NCI-H748 (cell line): ENCODE data around the gene ZNF438.
"Not testable (repeated sequence)": the region's sequence is repeated elsewhere in the genome, so short reads cannot be mapped to it uniquely, and the experiment has no call there.

ENCODE experiments used
- DNase-seq: peaks from one replicate; lab custom pipeline; 2025; ENCODE audit not compliant: unreplicated experiment; lab: John Stamatoyannopoulos, UW

The ZNF438 gene

DNA sequence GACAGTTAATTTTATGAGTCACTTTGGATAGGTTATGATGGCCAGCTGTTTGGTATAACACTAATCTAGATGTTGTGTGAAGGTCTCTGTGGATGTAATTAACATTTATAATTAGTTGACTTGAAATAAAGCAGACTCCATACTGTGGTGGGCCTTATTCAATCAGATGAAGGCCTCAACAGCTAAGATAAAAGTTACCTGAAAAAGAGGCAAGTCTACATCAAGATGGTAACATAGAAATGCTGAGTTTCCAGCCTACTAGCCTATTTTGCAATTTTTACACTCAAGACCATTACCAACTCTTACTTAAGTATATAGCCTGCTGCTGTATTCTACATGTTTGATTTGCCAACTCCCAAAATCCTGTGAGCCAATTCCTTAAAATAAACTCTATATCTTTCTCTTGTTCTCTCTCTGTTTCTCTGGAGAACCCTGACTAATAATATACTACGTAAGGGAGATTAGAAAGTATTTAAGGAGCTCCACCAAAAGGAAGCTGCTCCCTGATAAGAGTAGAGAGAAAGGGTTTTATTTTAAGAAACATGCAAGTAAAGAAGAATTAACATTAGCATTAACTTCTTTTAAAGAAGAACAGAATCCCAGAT, 42.7 kb downstream of the ZNF438 start:
- no peak for DNase-seq

DNA sequence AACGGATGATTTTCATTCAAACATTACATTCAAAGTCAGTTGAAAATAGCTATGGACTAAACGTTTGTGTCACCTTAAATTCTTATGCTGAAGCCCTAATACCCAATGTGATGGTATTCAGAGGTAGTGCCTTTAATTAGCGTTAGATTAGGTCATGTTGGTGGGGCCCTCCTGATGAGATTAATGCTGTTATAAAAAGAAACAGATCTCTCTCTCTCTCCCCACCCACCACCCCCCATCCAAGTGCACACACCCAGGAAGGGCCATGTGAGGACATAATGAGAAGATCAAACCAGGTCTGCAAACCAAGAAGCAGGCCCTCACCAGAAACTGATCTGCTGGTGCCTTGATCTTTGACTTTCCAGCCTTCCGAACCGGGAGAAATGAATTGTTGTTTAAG, 44.2 kb downstream of the ZNF438 start:
- no peak for DNase-seq

DNA sequence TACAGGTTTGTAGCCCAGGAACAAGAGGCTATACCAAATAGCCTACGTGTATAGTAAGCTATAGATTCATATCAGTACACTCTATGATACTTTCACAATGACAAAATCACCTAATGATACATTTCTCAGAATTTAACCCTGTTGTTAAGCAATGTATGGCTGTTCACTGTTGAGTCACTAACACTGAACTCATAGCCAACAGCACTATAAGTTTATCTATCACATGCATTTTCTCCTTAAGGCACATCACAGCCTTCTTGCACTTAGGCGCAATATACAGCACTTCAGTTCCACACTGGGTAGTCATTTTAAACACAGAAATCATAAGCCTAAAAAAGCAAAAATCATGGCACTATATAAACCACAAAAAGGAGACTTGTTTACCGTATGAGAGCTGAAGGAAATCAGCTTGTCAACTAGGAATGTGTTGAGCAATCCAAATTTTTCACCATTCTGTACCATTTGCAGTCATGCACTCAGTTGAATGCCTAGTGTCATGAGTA, 45.6 kb downstream of the ZNF438 start:
- no peak for DNase-seq

DNA sequence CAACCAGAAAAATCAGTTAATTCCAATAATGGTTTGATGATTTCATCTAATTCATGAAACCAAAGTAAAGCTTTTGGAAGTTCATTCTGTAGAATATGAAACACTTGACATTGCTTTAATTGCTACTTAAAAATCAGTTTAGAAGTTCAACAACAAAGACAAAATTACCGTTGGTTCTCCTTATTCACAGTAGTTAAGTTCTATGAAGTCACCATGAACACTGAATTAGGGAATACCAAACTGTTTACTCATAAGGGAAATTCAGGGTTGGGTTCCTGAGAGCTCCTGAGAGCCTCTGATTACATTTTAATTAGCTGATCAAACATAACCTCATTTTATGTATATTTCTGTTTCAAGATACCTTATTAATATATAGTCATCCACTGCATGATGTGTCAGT, 46.2 kb downstream of the ZNF438 start:
- DNase-seq, result peak; percentile 9

DNA sequence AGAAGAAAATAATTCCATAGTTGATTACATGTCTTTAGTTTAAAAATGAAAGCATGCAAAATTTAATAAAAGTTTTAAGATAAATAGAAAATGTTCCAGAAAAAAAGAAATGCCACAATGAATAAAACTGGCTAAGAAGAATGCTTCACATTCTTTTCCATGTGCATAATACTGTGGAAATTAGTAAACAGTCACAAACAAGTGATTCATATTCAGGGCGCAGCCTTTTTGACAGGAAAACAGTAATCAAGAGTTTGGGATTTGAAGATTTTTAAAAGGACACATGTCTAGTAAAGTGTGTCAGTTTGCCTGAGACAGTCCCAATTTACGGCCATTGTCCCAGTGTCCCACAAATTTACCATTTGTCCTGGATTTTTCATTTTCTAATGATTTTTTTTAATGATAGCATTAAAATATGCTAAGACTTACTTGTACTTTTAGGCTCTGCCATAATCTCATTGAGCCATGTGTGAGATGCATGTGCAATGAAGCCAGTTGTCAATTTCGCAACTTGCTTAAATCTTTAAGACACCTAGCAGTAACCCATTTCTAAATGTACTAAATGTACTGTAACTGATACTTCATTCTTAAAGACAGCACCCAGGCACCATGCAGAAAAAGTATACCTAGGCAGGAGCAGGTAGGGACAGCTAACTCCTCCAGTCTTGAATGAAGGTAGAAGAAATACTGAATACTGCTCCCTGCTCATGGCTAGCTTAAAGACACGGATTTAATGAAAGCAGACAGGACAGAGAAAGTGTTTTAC, 46.9 kb downstream of the ZNF438 start:
- DNase-seq, result no peak

DNA sequence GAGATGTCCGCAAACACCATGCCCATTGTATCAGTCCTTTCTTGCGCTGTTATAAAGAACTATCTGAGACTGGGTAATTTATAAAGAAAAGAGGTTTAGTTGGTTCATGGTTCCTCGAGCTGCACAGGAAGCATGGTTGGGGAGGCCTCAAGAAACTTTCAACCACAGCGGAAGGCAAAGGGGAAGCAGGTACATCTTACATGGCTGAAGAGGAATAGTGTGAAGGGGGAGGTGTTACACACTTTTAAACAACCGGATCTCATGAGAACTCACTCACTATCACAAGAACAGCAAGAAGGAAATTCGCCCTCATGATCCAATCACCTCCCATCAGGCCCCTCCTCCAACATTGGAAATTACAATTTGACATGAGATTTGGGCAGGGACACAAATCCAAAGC, 48.5 kb downstream of the ZNF438 start:
- DNase-seq, result not testable (repeated sequence)

DNA sequence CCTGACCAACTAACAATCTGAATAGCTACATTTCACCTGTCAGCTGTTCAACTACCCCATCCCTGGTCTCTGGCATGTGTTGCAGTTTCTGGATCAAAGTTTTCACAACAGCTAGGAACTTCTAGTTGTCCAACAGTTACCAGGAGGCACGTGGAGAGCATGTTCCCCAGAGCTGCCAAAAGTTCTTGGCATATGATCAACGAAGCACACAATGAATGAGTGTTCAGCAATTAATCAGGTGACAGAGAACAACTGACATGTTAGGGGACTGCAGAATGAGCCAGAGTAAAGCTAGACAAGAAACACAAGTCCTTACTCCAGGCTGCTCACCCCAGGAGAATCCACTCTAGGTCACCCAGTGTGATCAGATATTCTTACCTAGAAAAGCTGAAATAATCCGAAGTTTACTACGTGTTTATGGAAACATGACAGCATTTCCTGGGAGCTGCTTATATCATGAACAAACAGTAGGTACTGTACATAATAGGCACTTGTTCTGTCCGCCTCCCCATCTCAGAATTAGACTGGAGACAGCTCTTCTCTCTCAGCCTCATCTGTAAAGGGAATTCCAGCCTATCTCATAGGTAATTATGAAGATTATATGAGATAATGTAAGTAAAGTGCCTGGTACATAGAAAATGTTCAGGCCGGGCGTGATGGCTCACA, 50.6 kb downstream of the ZNF438 start:
- DNase-seq, result peak; percentile 2

DNA sequence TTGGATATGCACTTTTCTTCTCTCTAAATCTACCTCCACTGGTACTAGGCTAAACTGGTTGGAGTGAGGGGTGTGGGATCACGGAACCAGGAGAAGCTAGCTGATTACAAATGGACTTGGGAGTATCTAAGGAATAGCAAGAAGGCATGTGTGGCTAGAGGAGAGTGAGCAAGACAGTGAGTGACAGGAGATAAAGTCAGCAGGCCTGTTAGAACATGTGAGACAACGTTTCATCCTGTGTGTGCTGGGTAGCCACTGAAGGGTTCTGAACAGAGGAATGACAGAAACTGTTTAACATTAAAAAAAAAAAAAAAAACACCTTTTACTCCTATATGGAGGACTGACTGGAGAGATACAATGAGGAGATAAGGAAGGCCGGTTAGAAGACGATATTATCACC, 51.7 kb downstream of the ZNF438 start:
- DNase-seq, result no peak

DNA sequence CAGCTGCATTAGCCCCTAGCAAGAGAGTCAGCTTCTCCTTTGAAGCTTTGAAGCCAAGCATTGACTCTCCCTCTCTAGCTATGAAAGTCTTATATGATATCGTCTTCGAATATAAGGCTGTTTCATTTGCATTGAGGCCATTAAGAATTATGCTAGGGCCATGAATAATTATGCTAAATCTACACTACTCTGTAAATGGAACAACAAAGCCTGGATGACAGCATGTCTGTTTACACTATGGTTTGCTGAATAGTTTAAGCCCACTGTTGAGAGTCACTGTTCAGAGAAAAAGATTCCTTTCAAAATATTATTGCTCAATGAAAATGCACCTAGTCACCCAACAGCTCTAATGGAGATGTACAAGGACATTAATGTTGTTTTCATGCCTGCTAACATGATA, 52.8 kb downstream of the ZNF438 start:
- no peak for DNase-seq

DNA sequence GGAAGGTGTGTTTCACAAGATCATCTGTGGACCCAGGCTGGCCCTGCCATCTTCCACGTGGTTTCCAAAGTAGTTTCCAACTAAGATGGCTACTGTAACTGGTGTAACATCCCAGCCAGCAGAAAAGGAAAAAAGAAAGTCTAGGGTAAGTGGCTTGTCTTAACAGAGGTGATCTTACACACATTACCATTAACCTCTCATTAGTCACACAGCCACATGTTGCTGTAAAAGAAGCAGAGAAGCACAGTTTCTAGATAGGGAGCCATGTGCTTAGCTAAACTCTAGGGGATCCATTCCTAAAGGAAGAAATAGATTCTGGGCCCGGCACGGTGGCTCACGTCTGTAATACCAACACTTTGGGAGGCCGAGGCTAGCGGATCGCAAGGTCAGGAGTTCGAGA, 54.3 kb downstream of the ZNF438 start:
- DNase-seq, result no peak

DNA sequence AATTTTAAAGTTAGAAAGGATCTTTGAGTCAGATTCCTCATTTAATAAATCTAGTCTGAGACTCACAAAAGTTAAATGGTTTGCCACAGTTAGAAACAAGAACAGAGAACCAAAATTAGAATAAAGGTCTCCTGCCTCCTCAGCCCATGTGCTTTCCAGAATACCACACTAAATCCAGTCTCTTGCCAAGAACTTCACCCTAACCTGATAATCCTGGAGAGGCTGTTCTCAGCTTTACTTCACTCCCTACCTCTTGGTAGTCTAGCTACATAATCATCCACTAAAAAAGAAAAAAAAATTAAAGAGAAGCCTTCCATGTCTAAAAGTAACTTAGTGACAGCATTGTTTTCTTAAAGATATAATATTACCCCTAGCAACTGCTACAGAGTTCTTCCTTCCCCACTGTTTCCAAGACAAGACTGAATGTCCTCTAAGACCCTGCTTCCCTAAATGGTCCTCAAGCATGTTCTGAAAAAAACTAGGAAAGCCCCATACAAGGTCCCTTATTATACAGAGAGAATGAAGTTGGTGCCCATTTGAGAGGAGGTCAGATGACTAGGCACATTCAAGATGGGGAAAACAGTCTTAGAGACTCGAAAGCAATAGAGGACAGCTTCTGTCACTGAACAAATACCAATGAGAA, 56.8 kb downstream of the ZNF438 start:
- DNase-seq, result no peak

DNA sequence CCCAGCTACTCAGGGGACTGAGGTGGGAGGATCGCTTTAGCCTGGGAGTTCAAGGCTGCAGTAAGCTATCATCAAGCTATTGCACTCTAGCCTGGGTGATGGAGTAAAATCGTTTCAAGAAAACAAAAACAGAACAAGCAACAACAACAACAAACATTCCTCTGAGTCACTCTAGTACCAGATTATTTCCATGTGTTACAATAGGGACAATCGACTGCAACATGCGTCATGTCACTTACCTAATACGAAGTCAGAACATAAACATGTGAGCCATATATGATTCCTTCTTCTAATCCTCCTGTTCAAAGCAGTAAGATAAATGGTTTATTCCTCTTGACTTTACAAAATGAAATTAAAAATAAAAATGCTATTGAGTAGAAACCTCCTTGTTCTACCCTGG, 57.3 kb downstream of the ZNF438 start:
- DNase-seq, result no peak

DNA sequence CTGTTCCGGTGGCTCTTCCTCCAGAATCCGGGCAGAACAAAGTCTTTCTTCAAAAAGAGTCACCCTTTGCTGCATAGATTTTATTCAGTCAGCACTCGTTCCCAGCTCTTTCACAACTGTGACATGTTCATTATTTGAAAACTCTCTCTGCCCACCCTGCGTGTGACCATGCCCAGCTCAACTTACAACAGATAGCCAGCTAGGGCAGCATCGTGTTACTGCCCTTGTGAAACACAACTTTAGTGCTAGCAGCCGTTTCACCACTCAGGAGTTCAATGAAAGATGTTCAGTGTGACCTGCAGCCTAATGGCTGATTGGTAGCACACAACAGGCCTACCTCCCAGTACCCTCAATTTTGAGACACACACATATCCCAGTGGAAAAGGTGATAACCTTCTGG, 57.9 kb downstream of the ZNF438 start:
- DNase-seq, result no peak

DNA sequence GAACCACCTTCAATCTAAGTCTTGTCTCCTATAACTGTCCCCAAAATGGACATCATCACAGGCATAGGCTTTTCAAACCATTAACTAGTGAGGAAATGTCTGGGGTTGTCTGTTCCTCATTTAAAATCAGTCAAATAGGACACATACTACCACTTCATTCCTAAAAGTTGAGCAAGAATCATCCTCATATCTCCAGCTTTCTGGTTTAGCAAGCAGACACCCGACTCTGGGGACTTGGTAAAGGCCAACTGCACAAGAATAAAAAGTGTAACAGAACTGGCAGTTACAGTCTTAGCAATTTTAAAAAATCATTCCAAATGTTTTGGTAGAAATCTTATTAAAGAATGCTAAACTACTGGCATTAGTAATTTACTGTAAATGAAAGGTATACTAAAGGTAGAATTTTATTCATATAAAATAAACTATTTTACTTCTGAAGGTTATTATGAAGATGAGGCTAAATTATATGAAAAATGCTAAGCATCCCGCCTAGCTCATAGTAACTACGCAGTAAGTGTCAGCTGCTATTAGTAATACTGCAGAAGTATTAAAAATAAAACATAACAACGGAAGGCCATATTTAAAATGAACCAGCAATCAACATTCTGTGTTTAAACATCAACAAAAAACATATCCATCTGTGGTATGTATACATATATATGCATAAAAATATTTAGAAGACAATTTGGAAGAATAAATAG, 60.8 kb downstream of the ZNF438 start:
- DNase-seq, result no peak

DNA sequence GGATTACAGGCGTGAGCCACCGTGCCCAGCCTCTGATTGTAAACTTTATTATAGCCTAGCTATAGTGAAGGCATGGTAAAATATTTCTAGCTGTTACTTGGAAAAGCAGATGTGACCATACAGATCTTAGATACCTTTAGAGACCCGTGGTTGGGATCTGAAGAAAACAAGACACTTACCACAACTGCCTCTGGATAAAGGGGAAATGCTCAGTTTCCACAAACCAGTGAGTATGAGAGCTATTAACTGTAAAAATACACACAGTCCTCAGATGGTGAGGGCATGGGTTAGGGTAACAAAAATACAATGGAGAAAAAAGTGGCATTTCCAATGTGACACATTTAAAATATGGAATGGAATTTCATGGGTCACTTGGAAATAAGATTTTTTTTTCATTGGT, 63.0 kb downstream of the ZNF438 start:
- DNase-seq, result no peak

DNA sequence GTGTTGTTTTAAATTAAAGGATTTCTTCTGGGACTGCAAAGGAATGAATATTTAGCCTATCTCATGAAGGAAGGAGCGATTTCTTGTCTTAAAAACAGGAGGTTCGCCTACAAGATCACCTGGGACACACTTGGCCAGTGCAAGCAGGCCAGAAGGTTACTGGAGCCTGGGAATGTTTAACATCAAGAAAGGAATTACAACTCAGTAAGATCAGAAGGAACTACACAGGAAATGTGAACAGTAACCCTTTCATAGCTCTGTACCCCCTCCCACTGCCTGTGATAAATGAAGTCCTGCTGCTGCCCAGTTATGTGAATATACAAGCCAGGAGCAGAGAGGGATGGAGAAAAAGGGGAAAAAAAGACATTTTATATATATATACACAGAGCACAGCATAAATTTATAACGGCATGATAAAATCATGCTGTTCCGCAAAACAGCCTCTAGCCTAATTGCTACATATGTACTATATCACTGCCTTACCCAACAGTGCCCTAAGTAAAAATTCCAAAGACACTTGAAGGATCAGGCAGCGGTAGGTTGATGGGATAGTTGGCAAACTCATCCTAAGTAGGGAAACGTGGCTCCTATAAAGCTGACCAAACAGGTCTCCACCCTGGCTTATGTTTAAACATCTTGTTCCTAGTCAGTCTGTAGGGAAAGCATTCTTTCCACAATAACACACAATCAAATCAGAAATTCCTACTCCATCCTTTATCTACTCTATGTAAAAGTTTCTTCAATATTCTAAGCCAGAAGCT, 63.8 kb downstream of the ZNF438 start:
- DNase-seq, result no peak

DNA sequence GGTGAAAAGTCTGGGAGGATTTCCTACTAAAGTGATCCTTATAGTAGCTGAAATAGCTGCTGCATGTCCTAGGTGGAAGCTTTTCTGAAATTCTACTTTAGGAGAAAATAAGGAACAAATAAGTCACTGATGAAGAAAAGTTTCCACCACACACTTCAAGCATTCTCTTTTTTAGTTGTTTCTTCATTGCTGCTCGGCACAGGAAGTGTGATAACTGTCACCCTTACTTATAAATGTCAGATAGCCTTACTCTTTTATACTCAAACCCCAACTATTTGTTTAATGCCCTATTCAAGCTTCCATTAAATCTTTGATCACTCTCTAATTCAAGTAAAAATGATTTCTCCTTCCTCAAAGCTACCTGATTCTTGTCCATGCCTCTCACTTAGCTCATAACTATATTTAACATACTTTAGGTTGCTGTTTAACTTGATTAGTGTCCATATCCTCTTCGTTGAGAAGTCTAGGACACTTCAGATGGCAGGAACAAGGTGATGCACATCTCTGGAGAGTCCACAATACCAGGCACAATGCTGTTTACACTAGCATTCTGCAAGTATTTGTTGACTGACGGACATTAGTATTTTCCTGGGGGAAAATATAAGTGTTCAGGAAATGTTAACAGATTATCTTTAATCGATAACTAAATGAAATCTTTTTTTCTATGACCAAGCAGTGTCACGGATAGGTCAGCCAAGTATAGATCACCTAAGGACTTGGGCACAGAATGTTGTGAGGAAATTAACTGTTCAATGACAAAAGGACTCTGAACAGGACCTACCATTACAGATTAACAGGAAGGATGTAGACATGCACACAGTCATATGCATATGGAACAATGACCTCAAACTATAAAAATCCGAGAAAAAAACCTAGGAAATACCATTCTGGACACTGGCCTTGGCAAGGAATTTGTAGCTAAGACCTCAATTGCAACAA, 67.4 kb downstream of the ZNF438 start:
- no peak for DNase-seq

DNA sequence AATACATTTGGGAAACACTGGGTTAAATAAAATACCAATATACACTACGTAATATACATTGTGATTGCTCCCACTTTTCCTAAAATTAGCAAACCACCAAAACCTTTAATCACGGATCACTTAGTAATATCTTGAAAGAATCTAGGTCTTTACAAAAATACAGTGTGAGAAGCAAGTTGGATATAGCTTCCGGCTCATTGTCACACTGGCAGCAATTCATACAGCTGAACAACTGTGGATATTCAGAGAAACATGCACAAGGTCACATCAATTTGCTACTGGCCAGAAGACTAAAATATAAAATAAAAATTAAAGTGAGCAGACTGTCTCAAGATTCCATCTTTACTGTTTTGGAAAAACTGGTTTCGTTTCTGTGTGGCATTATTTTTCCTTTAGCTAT, 69.1 kb downstream of the ZNF438 start:
- DNase-seq, result no peak

DNA sequence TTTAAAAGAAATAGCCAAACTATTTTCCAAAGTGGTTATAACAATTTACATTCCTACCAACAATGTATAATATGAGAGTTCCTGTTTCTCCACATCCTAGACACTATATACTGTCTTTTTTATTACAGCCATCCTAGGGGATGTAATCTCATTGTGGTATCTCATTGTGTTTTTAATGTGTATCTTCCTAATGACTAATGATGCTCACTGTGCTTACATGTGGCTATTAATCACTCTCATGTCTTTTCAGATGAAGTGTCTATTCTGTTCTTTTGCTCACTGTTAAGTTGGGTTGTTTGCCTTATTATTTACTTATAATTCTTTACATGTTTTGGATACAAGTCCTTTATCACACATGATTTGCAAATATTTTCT, 71.8 kb downstream of the ZNF438 start:
- DNase-seq, result no peak
